GM23248 (cell line): Measurements from ENCODE around the gene ANKRD12. TPM values are rescaled to one million over a fixed set of nuclear protein-coding genes. Genes with fewer than 3 reads are reported as not detected.
A peak's percentile ranks its signal among the peaks of the same experiment; 100 is the strongest.

Experiments used
- DNase-seq: peaks from one replicate; pipeline ENCODE4 v3.0.0-alpha.2; 2015
- H2AFZ ChIP-seq: fragments of 200-600 bp; sonication (generic); 2 replicates; pipeline ENCODE4 v1.6.1; 2016; ENCODE audit warnings: antibody characterized with exemption
- H3F3A ChIP-seq: fragments of 200-600 bp; sonication (generic); 2 replicates; pipeline ENCODE4 v1.6.1; 2016; ENCODE audit warnings: mild to moderate bottlenecking, antibody characterized with exemption, mixed run types; ENCODE audit not compliant: insufficient read depth
- H3K27ac ChIP-seq: fragments of 200-600 bp; sonication (generic); 2 replicates; pipeline ENCODE4 v1.5.1; 2016; ENCODE audit warnings: mild to moderate bottlenecking
- H3K27me3 ChIP-seq: fragments of 200-600 bp; sonication (generic); replicated peaks from 2 replicates; pipeline ENCODE4 v1.6.1; 2016; ENCODE audit warnings: mild to moderate bottlenecking; ENCODE audit not compliant: insufficient read depth
- H3K36me3 ChIP-seq: fragments of 200-600 bp; sonication (generic); 2 replicates; pipeline ENCODE4 v1.6.1; 2016; ENCODE audit warnings: low read depth, mild to moderate bottlenecking
- H3K4me1 ChIP-seq: fragments of 200-600 bp; sonication (generic); 2 replicates; pipeline ENCODE4 v1.6.1; 2016; ENCODE audit warnings: mild to moderate bottlenecking; ENCODE audit not compliant: insufficient read depth
- H3K4me2 ChIP-seq: fragments of 200-600 bp; sonication (generic); one replicate; pipeline ENCODE4 v1.6.1; 2016; ENCODE audit warnings: mild to moderate bottlenecking; ENCODE audit not compliant: unreplicated experiment
- H3K4me3 ChIP-seq: fragments of 200-600 bp; sonication (generic); 2 replicates; pipeline ENCODE4 v1.5.1; 2016; ENCODE audit warnings: mild to moderate bottlenecking
- H3K79me2 ChIP-seq: fragments of 200-600 bp; sonication (generic); 2 replicates; pipeline ENCODE4 v1.6.1; 2016; ENCODE audit warnings: mild to moderate bottlenecking; ENCODE audit not compliant: insufficient read depth
- H3K9ac ChIP-seq: fragments of 200-600 bp; sonication (generic); 2 replicates; pipeline ENCODE4 v1.6.1; 2016; ENCODE audit warnings: mild to moderate bottlenecking
- H3K9me2 ChIP-seq: fragments of 200-600 bp; sonication (generic); 2 replicates; pipeline ENCODE4 v1.6.1; 2016; ENCODE audit warnings: mixed run types, mild to moderate bottlenecking, moderate library complexity; ENCODE audit not compliant: insufficient read depth
- H3K9me3 ChIP-seq: fragments of 200-600 bp; sonication (generic); one replicate; pipeline ENCODE4 v1.6.1; 2017; ENCODE audit warnings: low read depth
- H4K20me1 ChIP-seq: fragments of 200-600 bp; sonication (generic); 2 replicates; pipeline ENCODE4 v1.6.0; 2016; ENCODE audit not compliant: insufficient read depth
- EZH2 ChIP-seq: fragments of 200-600 bp; sonication (generic); IDR thresholded peaks from 2 replicates; pipeline ENCODE4 v1.6.1; 2018; ENCODE audit warnings: antibody characterized with exemption, mild to moderate bottlenecking; ENCODE audit not compliant: insufficient read depth, poor library complexity, severe bottlenecking
- EZH2phosphoT487 ChIP-seq: fragments of 200-600 bp; sonication (generic); IDR thresholded peaks from 2 replicates; pipeline ENCODE4 v1.6.1; 2018; ENCODE audit warnings: antibody characterized with exemption, moderate library complexity, mild to moderate bottlenecking, low read depth; ENCODE audit not compliant: insufficient read depth
- WGBS, 2 experiments: methylation state at CpG; one replicate each; pipeline ENCODE4 v1.1.6; 2015 to 2017; ENCODE audit warnings: low lambda C conversion rate in 2 of 2, low coverage in 1 of 2; ENCODE audit errors: missing lambda C conversion rate in 2 of 2; 5-methylcytosine and 5-hydroxymethylcytosine counted together
- in situ Hi-C: fragments of 300-500 bp; cut with MboI; formaldehyde crosslinking; loops from 2 replicates; pipeline ENCODE4 v1.15.0; 2020
- polyA plus RNA-seq: library from polyadenylated mRNA; unstranded; fragments of >200 nt; fragmentation: Nextera tagmentation; extraction: Ambion mirVana; gene quantifications from 2 replicates; pipeline ENCODE4 v1.2.1, GENCODE V29; 2016
- total RNA-seq: library from RNA; depleted of rRNA; stranded (reverse); fragments of >200 nt; shearing (Covaris generic); gene quantifications from 2 replicates; pipeline ENCODE4 v1.2.3, GENCODE V29; 2014

The ANKRD12 gene
- total and polyA plus RNA-seq, 2 experiments from 2014 or later, result 16.5 to 34.8 TPM

DNA sequence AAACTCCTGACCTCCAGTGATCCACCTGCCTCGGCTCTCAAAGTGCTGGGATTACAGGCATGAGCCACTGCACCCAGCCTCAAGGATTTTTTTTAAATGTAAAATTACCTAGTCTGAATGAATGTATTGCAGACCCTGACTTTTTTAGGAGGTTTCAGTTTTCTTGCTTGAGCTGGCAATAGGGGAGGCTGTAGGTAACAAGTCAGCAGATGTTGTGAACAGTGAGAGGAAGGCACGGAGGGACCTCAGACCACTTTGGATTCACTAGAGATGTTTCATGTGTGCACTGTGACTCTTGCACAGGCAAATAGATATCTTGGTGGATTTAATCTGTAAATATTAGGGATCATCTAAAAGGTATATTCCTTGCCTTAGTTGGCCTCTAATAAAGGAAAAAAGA is 27.7 kb upstream of the ANKRD12 start:
- no peaks in the 10 kb centered on the region for H3K36me3 ChIP-seq
- WGBS, 2 experiments, result 97 to 100% methylated on average over 2 of the region's 2 CpGs
- H3K27me3 ChIP-seq, result no peaks in the 10 kb centered on the region
- H3K9me2 ChIP-seq, result no peaks in the 10 kb centered on the region
- peaks cover 100% of the 10 kb centered on the region for H3K79me2 ChIP-seq
- no peak for DNase-seq
- H3K4me1 ChIP-seq, result peaks cover 58% of the 10 kb centered on the region
- peak overlapping the region; percentile 88 for H3K27ac ChIP-seq
- H3K9me3 ChIP-seq, result no peaks in the 10 kb centered on the region
- in situ Hi-C loops, result no loop called here
- no peak for TF ChIP-seq EZH2phosphoT487
- no peak for TF ChIP-seq EZH2
- H3K9ac ChIP-seq, result peak overlapping the region; percentile 74
- H3K4me3 ChIP-seq, result peak overlapping the region; percentile 57; the same call in 1 of the 2 replicates
- no peak overlapping the region for H2AFZ ChIP-seq
- H3F3A ChIP-seq, result peaks cover 21% of the 10 kb centered on the region
- peak overlapping the region; percentile 85 for H3K4me2 ChIP-seq
- H4K20me1 ChIP-seq, result peaks cover 27% of the 10 kb centered on the region; the same call in 1 of the 2 replicates

DNA sequence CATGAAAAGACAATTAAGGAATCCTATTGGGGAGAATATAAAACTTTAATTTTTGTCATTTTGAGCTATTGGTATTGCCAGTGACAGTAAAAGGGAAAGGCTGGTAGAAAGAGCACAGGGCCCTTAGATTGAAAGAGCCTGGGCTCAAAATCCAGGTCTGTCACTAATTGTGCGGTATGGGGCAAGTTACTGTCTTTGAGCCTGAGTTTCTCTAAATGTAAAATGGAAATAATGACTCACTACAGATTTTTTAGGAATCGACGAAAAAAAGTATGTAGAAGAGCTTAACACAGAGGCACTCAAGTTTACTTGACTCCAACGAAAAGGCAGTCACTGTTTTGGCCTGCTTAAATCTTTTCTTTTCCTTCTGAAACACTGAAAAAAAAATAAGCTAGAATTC is 27.1 kb upstream of the ANKRD12 start:
- H3K9me2 ChIP-seq, result no peaks in the 10 kb centered on the region
- TF ChIP-seq EZH2, result no peak
- no peak for TF ChIP-seq EZH2phosphoT487
- H3F3A ChIP-seq, result peaks cover 19% of the 10 kb centered on the region
- peaks cover 100% of the 10 kb centered on the region for H3K79me2 ChIP-seq
- H3K4me1 ChIP-seq, result peaks cover 57% of the 10 kb centered on the region
- DNase-seq, result peak; percentile 82
- in situ Hi-C loops, result no loop called here
- no peaks in the 10 kb centered on the region for H3K36me3 ChIP-seq
- no peaks in the 10 kb centered on the region for H3K27me3 ChIP-seq
- H2AFZ ChIP-seq, result no peak overlapping the region
- peak overlapping the region; percentile 85 for H3K4me2 ChIP-seq
- WGBS, 2 experiments, result 6 to 9% methylated on average over 4 of the region's 4 CpGs
- peak overlapping the region; percentile 57 for H3K4me3 ChIP-seq
- peak overlapping the region; percentile 74 for H3K9ac ChIP-seq
- peak overlapping the region; percentile 88 for H3K27ac ChIP-seq
- peaks cover 26% of the 10 kb centered on the region; the same call in 1 of the 2 replicates for H4K20me1 ChIP-seq
- no peaks in the 10 kb centered on the region for H3K9me3 ChIP-seq

DNA sequence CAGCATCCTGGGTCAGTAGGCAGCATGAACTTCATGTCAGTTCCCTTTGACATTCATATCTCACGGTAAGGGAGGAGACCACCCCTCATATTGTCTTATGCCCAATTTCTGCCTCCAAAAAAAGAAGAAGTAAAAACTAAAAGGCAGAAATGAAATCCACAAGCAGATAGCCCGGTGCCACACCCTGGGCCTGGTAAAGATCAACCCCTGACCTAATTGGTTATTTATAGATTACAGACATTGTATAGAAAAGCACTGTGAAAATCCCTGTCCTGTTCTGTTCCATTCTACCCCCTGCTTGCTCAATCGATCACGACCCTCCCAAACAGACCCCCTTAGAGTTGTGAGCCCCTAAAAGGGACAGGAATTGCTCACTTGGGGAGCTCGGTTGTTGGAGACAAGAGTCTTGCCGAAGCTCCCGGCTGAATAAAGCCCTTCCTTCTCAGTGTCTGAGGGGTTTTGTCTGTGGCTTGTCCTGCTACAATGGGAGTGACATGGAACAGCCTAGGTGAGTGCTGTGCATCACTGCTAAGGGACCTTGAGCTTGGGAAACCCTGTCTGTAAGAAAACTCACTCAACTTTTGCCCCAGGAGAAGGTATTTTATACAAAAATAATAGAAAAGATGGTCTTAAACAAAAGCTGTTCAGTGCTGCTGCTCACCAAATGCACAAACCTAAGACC is 23.0 kb upstream of the ANKRD12 start:
- peaks cover 4% of the 10 kb centered on the region; the same call in 1 of the 2 replicates for H4K20me1 ChIP-seq
- no peaks in the 10 kb centered on the region for H3K9me2 ChIP-seq
- no peak overlapping the region for H3K4me2 ChIP-seq
- peaks cover 55% of the 10 kb centered on the region for H3K4me1 ChIP-seq
- H3K27me3 ChIP-seq, result no peaks in the 10 kb centered on the region
- WGBS, 2 experiments, result 47 to 57% methylated on average over 7 of the region's 7 CpGs
- H3K4me3 ChIP-seq, result no peak overlapping the region
- H3K36me3 ChIP-seq, result no peaks in the 10 kb centered on the region
- H2AFZ ChIP-seq, result no peak overlapping the region
- no peak for DNase-seq
- no peaks in the 10 kb centered on the region for H3K9me3 ChIP-seq
- H3K79me2 ChIP-seq, result peaks cover 98% of the 10 kb centered on the region
- in situ Hi-C loops, result no loop called here
- no peak overlapping the region for H3K9ac ChIP-seq
- peaks cover 52% of the 10 kb centered on the region for H3F3A ChIP-seq
- TF ChIP-seq EZH2phosphoT487, result no peak
- TF ChIP-seq EZH2, result no peak
- H3K27ac ChIP-seq, result no peak overlapping the region

GRCh38 chr18:9115984-9116383 is 20.6 kb upstream of the ANKRD12 start:
- Histone ChIP-seq H3K9me2 (no peaks in the 10 kb centered on the region), H3K4me2 (no peak overlapping the region), H3K79me2 (peaks cover 98% of the 10 kb centered on the region), H3K4me1 (peaks cover 41% of the 10 kb centered on the region), H3K4me3 (no peak overlapping the region), H3K9ac (no peak overlapping the region), H2AFZ (no peak overlapping the region), H3K27me3 (no peaks in the 10 kb centered on the region), H3F3A (peaks cover 34% of the 10 kb centered on the region), H3K27ac (peak overlapping the region; percentile 75), H4K20me1 (peaks cover 6% of the 10 kb centered on the region; the same call in 1 of the 2 replicates), H3K36me3 (peaks cover 15% of the 10 kb centered on the region), H3K9me3 (no peaks in the 10 kb centered on the region)
- TF ChIP-seq EZH2phosphoT487, result no peak
- TF ChIP-seq EZH2, result no peak
- DNase-seq, result no peak
- in situ Hi-C loops, result no loop called here
